Neural cell (in vitro differentiated cells): Measurements from ENCODE around the gene HK1.

Experiments
- CTCF ChIP-seq: fragments of 450-650 bp; IDR thresholded peaks from 2 replicates; pipeline ENCODE4 v1.5.1; 2014; ENCODE audit warnings: antibody characterized with exemption, mild to moderate bottlenecking, moderate library complexity; ENCODE audit not compliant: poor library complexity, severe bottlenecking
- EP300 ChIP-seq: fragments of 450-650 bp; conservative IDR thresholded peaks from 2 replicates; pipeline ENCODE4 v1.6.1; 2014; ENCODE audit warnings: antibody characterized with exemption, mild to moderate bottlenecking, moderate library complexity; ENCODE audit not compliant: poor library complexity, severe bottlenecking
- EZH2 ChIP-seq: fragments of 200-600, 300-800 bp; shearing (Covaris generic), sonication (generic); IDR thresholded peaks from 2 replicates; pipeline ENCODE4 v1.6.1; 2014; ENCODE audit warnings: antibody characterized with exemption, low read length, borderline replicate concordance, mild to moderate bottlenecking; ENCODE audit not compliant: insufficient read depth, poor library complexity, severe bottlenecking
- POLR2AphosphoS5 ChIP-seq: IDR thresholded peaks from 2 replicates; pipeline ENCODE4 v1.6.1; 2012
- RAD21 ChIP-seq: fragments of 450-650 bp; conservative IDR thresholded peaks from 2 replicates; pipeline ENCODE4 v1.6.1; 2014; ENCODE audit warnings: antibody characterized with exemption, mild to moderate bottlenecking, moderate library complexity
- SMC3 ChIP-seq: fragments of 450-650 bp; conservative IDR thresholded peaks from 2 replicates; pipeline ENCODE4 v1.6.1; 2014; ENCODE audit warnings: antibody characterized with exemption, mild to moderate bottlenecking, moderate library complexity; ENCODE audit not compliant: poor library complexity
- TAF1 ChIP-seq: IDR thresholded peaks from 2 replicates; pipeline ENCODE4 v1.6.1; 2012; ENCODE audit warnings: low read depth
- TF ChIP-seq, protein P1 (sequence below): IDR thresholded peaks from 2 replicates; pipeline ENCODE4 v1.6.1; 2012; ENCODE audit warnings: borderline replicate concordance

GRCh38 chr10:69360485-69361302, 82.4 kb downstream of the HK1 start:
- TF ChIP-seq EZH2 (no peak), EP300 (no peak), CTCF (no peak), POLR2AphosphoS5 (no peak), RAD21 (no peak), SMC3 (no peak), TAF1 (no peak)
- TF ChIP-seq, protein P1, sequence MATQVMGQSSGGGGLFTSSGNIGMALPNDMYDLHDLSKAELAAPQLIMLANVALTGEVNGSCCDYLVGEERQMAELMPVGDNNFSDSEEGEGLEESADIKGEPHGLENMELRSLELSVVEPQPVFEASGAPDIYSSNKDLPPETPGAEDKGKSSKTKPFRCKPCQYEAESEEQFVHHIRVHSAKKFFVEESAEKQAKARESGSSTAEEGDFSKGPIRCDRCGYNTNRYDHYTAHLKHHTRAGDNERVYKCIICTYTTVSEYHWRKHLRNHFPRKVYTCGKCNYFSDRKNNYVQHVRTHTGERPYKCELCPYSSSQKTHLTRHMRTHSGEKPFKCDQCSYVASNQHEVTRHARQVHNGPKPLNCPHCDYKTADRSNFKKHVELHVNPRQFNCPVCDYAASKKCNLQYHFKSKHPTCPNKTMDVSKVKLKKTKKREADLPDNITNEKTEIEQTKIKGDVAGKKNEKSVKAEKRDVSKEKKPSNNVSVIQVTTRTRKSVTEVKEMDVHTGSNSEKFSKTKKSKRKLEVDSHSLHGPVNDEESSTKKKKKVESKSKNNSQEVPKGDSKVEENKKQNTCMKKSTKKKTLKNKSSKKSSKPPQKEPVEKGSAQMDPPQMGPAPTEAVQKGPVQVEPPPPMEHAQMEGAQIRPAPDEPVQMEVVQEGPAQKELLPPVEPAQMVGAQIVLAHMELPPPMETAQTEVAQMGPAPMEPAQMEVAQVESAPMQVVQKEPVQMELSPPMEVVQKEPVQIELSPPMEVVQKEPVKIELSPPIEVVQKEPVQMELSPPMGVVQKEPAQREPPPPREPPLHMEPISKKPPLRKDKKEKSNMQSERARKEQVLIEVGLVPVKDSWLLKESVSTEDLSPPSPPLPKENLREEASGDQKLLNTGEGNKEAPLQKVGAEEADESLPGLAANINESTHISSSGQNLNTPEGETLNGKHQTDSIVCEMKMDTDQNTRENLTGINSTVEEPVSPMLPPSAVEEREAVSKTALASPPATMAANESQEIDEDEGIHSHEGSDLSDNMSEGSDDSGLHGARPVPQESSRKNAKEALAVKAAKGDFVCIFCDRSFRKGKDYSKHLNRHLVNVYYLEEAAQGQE = no peak
